ENCODE data around the gene PRR23E.

DNA sequence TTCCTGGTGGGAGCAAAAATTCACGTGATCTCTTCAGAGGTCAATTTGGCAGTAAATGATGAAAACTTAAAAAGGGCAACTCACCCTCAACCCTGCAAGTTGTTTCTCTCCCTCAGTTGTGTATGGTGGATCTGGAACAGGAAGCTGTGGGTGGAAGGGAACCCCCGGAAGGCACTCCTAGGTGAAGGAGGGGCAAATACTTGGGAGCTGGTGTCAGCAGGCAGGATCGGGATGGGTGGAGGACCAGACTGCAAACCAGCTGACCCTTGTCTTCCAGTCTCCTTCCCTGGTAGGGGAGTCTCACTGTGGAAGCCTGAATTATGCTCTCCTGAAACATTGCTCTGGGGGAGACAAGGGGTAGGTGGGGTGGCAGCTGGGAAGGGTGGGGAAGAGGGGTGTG lies 33.5 kb downstream of the PRR23E start:
- TF ChIP-seq, protein P1, sequence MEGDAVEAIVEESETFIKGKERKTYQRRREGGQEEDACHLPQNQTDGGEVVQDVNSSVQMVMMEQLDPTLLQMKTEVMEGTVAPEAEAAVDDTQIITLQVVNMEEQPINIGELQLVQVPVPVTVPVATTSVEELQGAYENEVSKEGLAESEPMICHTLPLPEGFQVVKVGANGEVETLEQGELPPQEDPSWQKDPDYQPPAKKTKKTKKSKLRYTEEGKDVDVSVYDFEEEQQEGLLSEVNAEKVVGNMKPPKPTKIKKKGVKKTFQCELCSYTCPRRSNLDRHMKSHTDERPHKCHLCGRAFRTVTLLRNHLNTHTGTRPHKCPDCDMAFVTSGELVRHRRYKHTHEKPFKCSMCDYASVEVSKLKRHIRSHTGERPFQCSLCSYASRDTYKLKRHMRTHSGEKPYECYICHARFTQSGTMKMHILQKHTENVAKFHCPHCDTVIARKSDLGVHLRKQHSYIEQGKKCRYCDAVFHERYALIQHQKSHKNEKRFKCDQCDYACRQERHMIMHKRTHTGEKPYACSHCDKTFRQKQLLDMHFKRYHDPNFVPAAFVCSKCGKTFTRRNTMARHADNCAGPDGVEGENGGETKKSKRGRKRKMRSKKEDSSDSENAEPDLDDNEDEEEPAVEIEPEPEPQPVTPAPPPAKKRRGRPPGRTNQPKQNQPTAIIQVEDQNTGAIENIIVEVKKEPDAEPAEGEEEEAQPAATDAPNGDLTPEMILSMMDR (IDR thresholded peaks at IDR 0.05; ENCODE audit: insufficient read depth, low read depth, low read length) = no peak
- no peak for TF ChIP-seq EZH2 (IDR thresholded peaks at IDR 0.05; ENCODE audit: insufficient read depth, low read length)

All from astrocyte (in vitro differentiated cells and primary cell).